C4-2B (cell line): ENCODE results near the gene CRADD.
"Not testable (repeated sequence)": the region's sequence is repeated elsewhere in the genome, so short reads cannot be mapped to it uniquely, and the experiment has no call there.

Source experiments
- H3K27ac ChIP-seq: fragments of 450-650 bp; 2 replicates; pipeline ENCODE4 v1.5.1; 2017
- ZFX ChIP-seq: fragments of 450-650 bp; IDR thresholded peaks from 2 replicates; pipeline ENCODE4 v1.6.1; 2017
- TF ChIP-seq, protein P1 (sequence below): fragments of 450-650 bp; conservative IDR thresholded peaks from 2 replicates; pipeline ENCODE4 v1.5.1; 2017; ENCODE audit warnings: mild to moderate bottlenecking

Gene CRADD

DNA sequence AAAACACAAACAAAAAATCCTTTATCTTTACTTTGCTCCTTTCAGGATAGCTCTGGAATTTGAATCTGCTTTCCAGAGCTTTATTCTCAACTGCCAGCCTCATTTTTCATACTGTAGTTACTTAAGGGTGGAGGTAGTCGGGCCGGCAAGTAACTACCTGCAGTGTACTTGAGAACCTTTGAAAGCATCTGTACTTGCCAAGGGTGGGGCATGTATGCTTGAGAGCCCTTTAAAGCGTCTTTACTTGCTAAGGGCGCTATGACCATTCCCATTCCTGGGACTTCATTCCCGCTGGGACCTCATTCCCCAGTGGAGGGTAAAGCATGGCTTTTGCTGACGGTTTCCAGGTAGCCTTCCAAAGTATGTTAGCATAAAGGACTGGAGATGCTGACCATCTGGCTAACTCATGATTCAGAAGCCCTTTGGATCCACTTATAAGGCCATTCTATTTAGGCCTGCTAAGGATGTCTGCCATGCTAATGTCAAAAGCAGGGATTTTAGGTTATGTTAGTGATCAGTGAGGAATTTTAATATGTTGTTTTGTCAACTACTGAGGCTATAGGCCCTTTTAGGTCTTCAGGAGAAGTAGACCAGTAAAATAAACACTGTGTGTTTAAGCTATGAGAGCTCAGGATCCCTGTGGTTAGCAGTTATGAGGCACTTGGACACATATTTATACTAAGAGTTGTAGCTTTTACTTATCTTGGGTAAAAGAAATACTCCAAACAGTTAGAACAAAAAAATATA, 74.9 kb downstream of the CRADD start:
- TF ChIP-seq ZFX, result no peak
- TF ChIP-seq, protein P1, sequence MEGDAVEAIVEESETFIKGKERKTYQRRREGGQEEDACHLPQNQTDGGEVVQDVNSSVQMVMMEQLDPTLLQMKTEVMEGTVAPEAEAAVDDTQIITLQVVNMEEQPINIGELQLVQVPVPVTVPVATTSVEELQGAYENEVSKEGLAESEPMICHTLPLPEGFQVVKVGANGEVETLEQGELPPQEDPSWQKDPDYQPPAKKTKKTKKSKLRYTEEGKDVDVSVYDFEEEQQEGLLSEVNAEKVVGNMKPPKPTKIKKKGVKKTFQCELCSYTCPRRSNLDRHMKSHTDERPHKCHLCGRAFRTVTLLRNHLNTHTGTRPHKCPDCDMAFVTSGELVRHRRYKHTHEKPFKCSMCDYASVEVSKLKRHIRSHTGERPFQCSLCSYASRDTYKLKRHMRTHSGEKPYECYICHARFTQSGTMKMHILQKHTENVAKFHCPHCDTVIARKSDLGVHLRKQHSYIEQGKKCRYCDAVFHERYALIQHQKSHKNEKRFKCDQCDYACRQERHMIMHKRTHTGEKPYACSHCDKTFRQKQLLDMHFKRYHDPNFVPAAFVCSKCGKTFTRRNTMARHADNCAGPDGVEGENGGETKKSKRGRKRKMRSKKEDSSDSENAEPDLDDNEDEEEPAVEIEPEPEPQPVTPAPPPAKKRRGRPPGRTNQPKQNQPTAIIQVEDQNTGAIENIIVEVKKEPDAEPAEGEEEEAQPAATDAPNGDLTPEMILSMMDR, result no peak

DNA sequence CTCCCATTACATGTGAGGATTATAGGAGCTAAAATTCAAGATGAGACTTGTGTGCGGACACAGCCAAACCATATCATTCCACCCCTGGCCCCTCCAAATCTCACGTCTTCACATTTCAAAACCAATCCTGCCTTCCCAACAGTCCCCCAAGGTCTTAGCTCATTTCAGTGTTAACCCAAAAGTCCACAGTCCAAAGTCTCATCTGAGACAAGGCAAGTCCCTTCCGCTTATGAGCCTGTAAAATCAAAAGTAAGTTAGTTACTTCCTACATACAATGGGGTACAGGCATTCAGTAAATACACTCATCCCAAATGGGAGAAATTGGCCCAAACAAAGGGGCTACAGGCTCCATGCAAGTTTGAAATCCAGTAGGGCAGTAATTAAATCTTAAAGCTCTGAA, 76.1 kb downstream of the CRADD start:
- TF ChIP-seq, protein P1, result no peak
- no peak for TF ChIP-seq ZFX
- no peak overlapping the region for H3K27ac ChIP-seq

More for the DNA sequence above, 74.9 kb downstream of the CRADD start:
- no peak overlapping the region for H3K27ac ChIP-seq

DNA sequence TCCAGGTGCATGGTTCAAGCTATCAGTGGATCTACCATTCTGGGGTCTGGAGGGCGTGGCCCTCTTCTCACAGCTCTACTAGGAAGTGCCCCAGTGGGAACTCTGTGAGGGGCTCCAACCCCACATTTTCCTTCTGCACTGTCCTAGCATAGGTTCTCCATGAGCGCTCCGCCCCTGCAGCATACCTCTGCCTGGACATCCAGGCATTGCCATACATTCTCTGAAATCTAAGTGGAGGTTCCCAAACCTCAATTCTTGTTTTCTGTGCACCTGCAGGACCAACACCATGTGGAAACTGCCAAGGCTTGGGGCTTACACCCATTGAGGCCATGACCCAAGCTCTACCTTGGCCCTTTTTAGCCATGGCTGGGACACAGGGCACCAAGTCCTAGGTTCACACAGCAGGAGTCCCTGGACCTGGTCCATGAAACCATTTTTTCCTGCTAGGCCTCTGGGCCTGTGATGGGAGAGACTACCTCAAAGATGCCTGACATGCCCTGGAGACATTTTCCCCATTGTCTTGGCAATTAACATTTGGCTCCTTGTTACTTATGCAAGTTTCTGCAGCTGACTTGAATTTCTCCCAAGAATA, 76.8 kb downstream of the CRADD start:
- TF ChIP-seq, protein P1, result no peak
- no peak for TF ChIP-seq ZFX
- no peak overlapping the region for H3K27ac ChIP-seq

DNA sequence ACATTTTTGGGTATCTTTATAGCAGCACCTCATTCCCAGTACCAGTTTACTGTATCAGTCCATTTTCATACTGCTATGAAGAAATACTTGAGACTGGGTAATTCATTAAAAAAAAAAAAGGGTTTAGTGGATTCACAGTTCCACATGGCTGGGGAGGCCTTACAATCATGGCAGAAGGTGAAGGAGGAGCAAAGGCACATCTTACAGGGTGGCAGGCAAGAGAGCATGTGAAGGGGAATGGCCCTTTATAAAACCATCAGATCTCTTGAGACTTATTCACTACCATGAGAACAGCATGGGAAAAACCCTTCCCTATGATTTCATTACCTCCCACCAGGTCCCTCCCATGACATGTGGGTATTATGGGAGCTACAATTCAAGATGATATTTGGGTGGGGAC, 77.7 kb downstream of the CRADD start:
- H3K27ac ChIP-seq, result not testable (repeated sequence)

DNA sequence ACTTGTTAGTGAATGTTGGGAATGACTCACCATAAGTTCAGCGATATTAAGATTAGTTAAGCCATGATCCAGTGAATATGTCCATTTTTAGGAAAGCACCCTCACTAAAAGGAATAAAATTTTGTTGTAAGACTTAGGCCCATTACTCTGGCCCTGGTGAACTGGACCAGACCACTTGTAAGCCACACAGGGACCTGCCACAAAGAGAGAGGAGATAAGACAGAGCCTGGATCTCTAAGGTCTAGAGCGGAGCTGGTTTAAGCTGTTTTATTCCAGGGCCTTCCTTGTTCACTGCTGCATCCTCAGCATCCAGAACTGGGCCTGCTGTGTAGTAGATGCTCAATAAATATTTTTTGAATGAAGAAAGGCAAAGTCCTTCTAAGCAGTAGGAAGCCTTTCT, 79.1 kb downstream of the CRADD start:
- TF ChIP-seq ZFX, result no peak
- TF ChIP-seq, protein P1, result no peak
- H3K27ac ChIP-seq, result no peak overlapping the region

DNA sequence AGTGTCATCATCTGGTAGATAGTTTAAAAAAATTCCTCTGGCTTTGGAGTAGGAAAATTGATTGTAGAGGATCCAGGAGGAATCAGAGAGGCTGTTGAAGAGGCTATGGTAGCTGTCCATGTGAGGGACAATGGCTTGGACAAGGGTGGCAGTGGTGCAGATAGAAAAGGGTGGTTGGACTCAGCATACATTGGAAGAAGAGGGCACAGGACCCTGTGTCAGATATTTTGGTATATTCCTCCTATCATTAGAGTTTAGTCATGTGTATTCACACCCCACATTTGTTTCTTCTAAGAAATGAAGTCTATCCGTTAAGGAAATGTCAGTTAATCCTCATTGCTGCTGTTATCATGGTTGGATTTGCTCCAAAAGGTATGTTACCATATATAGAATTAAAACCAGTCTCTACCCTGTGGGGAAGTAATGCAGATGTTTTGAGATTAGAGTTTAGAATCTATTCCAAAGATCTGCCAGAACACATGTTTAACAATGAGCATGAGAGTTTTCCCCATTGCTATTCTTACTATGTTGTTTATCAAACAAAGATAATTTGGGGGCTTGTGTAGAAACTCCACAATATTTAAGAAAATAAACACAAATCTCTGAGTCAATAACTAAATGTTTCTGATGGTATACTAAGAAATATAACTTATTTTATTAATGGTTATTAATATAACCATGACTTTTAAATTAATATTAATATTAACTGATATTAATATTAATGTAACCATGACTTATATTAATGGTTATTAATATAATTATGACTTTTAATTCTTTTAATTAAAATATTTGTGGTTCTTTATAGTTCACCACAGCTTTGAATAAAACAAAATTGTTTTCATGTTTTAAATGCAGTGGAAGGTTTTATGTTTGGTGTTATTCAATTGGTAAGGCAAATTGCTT, 80.9 kb downstream of the CRADD start:
- TF ChIP-seq ZFX, result no peak
- TF ChIP-seq, protein P1, result no peak
- no peak overlapping the region for H3K27ac ChIP-seq

DNA sequence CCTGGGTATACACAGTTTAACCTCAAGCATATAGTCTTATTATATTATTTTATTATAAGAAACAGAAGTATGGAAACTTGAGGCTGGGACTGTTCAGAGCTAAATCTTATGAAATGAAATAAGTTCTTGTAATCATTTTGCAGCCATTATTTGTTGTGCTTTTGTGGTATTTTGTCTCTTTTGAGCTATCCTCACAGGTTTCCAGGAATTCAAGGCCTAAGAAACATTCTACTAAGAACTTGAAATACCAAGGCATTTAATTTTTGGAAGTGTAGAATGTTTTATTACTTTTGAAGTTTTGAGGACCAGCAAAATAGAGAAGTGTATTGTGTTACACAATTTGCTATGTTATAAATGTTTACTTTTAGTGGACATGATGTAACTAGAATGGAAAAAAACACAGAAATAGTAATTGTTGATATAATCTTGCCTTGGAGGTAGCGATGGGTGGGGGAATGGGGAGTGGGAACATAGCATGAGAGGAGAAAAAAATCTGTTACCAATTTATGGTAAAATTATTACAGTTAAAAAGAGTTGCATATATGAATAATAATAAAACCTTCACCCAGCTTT, 81.7 kb downstream of the CRADD start:
- TF ChIP-seq, protein P1, result no peak
- H3K27ac ChIP-seq, result no peak overlapping the region
